Measurements from ENCODE around the gene FUT8.

GRCh38 chr14:65729566-65729965 is 317.0 kb downstream of the FUT8 start:
- TF ChIP-seq CTCF (IDR thresholded peaks at IDR 0.05) (no peak), EZH2phosphoT487 (IDR thresholded peaks at IDR 0.05) (no peak), EZH2 (IDR thresholded peaks at IDR 0.05) (no peak)

Measured in neural progenitor cell (in vitro differentiated cells).